Activated CD4-positive, alpha-beta T cell treated with anti-CD3 and anti-CD28 coated beads, Interleukin-2, amount 50 U/mL, for 16 hours (primary cell): Measurements from ENCODE around the gene ZNF860.
"Not testable (repeated sequence)": the region's sequence is repeated elsewhere in the genome, so short reads cannot be mapped to it uniquely, and the experiment has no call there.

Experiments used
- DNase-seq: peaks from one replicate; pipeline ENCODE4 v3.0.0-alpha.2; 2020

The ZNF860 gene

DNA sequence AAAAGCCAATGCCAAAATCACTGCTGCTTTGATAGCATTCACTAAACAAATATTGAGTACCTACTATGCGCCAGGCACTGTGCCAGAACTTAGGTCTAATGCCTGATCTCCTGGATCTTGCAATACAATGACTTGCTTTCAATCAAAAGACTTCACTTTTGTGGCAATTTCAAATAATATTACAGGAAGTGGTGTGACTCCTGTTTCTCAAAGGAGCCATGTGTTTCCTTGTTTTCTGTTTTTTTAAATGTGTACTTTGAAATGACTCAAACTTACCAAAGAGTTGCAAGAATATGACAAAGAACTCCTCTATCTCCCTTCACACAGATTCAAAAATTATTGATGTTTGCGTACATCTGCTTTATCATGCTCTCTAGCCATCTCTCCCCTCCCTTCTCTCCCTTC, 18.7 kb upstream of the ZNF860 start:
- peak; percentile 21 for DNase-seq

DNA sequence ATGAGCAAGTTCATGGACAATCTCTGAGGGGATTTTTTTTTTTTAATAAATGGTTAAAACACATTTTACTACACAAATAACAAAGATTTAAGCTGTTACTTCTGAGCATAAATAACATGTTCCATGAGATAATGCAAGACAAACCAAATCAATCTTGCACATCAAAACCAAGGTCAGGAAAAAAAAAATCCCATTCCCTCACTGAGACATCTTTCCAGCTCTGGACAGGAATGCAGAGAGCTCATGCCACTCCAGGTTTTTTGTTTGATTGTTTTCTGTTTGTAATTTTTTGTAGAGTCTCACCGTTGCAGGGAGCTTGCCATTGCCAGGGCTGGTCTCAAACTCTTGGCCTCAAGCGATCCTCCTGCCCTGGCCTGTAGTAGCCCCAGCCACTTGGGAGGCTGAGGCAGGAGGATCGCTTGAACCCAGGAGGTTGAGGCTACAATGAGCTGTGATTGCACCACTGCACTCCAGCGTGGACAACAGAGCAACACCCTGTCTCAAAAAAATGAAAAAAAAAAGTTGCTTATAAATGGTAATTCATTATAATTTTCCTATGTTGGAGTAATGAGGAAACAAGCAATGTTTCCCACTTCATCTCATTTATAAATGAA, 14.5 kb upstream of the ZNF860 start:
- no peak for DNase-seq

DNA sequence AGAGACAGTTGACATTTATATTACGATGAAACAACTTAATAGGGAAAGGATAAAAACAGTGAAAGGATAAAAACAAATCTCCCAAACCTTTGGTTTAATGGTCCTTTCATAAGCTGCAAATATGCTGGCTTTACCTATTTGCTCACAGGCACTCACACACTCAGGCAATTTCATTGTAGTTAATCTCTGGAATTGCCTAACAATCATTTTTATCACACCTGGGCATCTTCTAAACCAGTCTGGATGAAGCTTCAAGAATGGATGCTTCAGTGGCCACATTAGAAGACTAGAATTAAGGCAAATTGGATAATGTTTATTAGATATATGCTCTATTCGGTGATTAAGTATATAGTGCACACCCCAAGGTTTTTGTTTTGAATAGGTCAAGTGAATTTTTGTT, 14.0 kb upstream of the ZNF860 start:
- DNase-seq: no peak

DNA sequence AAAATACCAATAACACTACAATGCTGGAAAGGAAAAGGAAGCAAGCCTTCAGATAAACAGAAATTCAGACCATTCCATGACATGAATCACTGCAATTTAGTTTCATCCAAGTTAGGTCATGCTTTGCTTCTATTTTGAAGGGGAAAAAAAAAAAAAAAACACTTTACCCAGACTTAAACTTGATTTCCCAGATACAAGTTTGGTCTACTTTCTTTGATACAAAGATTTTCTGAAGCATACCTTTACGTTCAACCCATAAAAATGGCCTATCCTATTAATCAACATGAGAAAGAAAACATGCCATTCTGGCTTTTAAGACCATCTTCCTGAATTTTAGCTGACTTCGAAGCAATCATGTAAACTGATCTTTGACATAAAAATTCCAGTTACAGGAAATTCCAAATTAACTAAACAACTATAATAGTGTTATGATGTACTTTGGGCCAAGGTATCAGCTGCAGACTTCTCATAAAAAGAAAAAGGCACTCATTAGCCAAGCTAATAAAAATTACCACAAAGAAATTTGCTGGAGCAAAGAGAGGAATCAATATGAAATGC, 13.1 kb upstream of the ZNF860 start:
- DNase-seq: no peak

DNA sequence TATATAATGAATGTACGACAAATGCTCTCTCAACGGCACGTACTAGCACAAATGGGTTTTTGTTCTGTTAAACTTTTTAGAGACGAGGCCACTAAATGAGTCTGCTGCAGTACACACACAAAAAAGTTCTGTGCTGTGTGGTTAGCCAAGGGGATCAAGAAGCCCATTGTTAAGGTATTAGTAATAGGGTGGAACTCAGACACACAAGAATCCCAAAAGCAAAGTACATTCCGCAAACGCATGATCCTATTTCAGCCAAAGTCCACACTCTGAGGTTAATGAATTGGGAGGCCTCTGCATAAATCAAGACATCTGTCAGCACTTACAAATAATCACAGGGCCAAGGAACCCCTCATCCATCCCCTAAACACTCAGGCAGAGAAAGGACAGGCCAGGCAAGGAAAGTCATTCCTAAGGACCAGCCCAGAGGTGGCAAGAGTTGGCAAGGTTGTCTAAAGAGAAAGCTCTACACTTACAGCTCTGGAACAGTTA, 12.6 kb upstream of the ZNF860 start:
- no peak for DNase-seq

DNA sequence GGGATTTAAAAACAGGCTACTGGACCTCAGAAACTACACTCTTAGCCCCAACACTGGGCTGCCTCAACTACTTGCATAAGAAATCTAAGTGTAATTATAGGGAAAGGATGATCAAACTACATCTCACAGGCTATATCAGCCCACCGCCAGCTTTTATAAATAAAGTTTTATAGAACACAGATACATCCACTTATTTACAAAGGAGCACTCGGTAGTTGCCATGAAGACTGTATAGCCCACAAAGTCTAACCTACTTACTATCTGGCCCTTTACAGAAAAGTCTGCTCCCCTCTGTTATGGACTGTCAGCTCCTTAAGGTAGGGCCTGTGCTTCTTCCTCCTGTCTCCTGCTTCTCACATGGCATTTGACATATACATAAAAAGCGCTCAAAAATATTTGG, 9.9 kb upstream of the ZNF860 start:
- no peak for DNase-seq

DNA sequence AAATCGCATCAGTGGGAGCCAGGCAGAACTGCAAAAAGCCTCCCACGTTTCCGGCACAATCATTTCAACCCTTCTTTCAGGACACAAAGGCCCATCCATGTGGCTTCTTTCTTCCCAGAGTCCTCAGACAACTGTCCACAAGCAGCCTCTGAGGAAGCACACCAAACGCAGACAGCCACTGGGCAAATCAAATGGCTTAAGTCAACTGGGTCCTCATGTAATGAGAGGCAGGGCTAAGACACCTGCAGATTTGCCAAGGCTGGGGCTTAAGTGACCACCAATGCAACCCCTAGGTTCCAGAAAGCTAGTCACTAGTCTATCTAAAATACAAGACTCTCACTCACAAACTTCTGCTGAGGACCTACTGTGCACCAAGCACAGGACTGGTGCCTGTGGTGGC, 8.5 kb upstream of the ZNF860 start:
- DNase-seq: no peak

DNA sequence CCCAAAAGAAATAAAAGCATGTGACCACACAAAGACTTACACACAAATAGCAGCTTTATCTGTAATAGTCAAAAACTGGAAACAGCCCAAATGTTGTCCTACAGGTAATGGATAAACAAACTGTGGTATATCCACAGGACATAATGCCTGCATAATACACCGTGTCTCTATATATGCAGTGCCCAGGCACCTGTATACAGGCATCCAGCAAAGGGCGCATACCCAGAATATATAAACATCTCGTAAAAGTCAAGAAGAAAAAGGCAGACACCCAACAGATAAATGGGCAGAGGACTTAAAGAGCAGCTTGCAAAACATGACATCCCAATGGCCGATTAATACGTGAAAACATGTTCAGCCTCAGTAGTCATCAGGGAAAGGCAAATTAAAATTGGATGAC, 7.7 kb upstream of the ZNF860 start:
- no peak for DNase-seq

DNA sequence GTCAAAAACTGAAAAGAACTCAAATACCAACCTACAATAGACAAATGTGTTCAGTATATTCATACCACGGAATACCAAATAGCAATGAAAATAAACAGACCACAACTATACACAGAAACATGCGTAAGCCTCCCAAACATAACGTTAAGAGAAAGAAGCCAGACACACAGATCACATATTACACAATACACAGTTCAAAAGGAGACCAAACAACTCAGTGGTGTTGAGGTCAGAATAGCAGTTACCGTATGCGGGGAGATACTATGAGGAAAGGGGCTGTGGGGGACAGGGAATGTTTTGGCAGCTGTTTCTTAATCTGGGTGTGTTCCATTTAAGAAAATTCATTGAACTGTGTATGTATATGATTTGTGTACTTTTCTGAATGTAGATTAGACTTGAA, 7.1 kb upstream of the ZNF860 start:
- DNase-seq: no peak

DNA sequence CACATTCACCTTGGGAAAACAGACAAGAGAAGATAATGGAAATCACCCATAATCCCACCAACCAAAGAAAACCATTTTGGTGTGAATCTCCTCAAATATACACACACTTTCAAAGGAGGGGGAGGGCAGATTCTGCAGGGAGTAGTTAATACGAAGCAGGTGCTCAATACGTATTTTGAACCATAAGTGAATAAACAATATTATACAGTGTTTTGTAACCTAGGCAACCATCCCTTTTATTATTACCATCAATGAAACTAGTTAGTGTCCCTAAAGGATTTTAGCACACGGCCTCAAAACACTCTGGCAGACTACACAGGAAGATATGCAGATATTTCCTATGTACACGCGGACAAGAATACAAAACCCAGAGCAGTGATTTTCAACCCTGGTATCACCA, 6.6 kb upstream of the ZNF860 start:
- DNase-seq: no peak

DNA sequence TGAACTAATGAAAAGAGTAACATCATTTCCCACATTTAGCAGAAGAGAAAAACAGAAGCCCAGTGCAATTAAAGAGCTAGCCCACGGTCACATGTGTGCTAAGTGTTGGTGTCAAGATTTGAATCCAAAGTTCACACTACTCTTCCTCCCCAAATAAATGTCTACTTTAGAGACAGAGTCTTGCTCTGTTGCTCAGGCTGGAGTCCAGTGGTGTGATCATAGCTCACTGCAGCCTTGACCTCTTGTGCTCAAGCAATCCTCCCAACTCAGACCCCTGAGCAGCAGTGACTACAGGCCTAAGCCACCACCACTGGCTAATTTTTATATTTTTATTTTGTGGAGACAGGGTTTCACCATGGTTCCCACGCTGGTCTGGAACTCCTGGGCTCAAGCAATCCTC, 5.2 kb upstream of the ZNF860 start:
- no peak for DNase-seq

DNA sequence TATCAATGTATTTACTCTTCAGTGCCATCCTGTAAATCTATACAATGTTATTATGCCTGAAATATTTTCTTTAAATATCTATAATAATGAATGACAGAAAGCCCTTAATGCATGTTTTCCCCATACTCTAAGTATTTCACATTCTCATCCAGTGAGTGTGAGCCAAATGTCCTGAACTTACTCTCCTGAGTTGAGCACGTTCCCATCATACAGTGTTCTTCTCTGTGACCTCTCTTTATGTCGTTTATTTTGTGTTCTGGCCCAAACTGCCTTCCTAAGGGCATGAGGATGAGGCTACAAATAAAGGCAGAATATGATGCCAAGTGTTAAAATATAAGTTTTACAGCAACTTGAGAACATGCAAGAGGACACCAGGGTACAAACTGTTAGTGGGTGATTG, 3.8 kb upstream of the ZNF860 start:
- DNase-seq: no peak

DNA sequence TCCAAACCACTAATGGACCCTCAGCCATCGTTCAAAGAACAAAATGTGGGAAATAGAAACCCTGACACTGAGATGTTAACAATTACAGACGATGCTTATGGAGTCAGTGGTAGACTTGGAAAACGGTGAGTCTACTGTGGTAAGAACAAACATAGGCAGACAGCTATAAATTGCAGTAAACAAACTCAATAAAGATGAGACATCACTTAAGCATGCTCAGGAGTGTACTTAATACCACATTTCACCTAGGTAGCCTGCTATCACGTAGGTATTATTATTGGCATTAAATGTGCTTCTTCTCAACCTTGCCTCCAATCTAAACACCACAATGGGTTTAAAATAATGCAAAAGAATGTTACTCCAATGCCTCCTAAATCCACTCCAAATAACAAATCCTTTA, 3.0 kb upstream of the ZNF860 start:
- no peak for DNase-seq

DNA sequence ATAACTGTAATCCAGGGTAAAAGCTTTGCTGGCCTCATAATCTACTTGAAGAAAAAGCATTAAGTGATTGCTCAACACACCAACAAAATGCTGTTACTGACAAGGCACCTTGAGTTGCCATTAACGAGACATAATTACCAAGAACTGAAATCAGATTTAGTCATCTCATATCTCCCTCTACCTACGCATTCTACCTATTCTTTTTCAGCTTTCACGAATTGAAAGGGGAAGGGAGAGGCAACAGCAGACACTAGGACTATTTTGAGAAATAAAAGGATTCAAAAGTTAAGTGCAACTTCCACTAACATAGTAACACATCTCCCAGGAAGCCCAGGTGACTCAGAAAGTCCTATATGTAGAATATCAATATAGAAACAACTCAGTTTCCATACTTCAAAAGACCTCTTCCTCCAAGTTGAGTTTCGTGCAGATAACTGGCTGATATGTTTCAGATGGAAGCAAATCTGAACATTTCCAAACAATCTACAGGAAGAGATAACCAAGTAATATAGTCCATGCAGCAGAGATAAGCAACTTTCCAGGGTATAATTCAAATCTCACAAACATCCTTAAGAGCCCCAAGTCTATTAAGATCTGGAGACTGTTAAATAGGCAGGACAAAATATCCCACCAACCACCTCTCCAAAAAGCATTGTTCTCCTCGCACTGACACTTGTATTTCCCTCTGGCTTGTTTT, 2.4 kb upstream of the ZNF860 start:
- peak; percentile 77 for DNase-seq

DNA sequence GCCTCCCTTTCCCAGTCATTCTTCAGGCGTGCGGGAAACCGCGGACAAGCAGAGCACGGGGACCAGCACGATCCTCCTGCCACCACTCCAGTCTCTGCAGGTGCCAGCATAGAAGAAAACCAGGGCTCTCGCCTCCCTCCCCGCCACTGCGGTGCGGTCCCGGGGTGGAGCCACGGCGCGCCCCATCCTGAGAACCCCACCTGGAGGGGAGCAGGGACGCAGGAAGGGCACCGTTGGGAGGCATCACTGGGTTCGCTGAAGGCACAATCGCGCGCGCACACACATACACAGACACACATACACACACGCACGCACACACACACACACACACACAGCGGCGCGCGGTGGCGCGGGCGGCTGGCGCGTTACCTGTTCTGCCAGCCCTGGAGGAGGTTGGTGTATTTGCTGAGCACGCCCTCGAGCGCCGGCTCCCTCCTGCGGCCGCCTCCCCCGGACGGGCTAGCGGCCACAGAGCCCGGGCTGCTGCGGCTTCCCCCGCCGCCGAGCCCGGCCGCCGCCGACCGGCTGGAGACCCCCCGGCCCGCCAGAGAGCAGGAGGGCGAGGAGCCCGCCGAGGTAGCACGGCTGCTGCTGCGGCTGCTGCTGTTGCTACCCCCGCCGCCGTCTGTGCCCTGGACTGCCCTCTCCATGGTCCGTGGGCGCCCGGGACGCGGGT, 882 bp upstream of the ZNF860 start:
- peak; percentile 48 for DNase-seq

DNA sequence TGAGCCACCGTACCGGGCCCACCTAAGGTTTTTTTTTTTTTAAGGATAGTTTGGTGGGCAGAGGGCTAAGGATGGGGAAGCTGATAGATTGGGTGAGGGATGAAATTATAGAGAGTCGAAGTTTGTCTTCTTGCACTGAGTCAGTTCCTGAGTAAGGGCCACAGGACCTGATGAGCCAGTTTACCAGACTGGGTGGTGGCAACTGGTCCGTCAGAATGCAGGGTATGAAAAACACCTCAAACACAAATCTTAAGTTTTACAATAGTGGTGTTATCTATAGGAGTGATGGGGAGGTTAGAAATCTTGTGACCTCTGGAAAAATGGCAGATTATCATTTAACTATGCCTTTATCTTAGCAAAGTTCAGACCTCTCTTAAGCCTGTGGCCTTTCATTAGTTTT, 2.8 kb downstream of the ZNF860 start:
- no peak for DNase-seq

DNA sequence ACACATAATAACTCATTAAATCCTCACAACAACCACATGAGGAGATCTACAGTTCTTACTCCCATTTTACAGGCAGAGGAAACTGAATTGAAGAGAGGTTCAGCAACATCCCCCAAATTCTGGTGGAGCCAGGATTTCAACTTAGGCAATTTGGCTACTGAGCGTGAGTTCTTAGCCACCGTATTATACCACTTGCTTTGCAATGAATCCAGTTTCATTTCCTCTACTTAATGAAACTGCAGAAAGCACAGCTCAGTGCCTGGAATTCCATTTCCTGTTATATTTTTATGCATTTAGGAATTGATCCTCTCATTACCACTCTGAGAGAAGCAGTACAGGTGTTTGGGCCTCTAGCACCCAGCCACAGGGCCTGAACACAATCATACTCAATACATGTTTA, 4.3 kb downstream of the ZNF860 start:
- no peak for DNase-seq

DNA sequence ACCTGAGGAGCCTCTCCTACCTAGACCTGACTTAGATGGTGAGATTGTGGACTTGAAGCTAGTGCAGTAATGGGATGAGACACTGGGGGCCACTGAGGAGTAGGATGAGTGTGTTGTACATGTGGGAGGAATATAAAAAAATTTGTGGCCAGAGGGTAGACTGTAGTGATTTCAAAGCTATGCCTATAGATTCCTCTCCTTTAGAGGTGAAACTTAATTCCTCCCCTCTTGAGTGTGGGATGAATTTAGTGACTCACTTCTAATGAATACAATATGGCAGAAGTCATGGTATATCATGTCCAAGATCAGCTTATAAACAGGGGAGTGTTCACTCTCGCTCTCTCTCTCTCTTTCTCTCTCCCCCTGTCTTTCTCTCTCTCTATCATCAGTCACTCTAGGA, 6.7 kb downstream of the ZNF860 start:
- no peak for DNase-seq

DNA sequence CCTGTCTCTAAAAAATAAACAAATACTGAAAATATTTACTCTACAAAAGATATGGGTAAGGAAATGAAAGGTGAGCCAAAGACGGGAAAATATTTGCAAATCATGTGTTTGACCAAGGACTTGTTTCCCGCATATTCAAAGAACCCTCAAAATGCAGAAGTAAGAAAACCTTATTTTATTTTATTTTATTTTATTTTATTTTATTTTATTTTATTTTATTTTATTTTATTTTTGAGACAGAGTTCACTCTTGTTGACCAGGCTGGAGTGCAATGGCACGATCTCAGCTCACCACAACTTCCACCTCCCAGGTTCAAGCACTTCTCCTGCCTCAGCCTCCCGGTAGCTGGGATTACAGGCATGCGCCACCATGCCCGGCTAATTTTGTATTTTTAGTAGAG, 11.4 kb downstream of the ZNF860 start:
- not testable (repeated sequence) for DNase-seq

DNA sequence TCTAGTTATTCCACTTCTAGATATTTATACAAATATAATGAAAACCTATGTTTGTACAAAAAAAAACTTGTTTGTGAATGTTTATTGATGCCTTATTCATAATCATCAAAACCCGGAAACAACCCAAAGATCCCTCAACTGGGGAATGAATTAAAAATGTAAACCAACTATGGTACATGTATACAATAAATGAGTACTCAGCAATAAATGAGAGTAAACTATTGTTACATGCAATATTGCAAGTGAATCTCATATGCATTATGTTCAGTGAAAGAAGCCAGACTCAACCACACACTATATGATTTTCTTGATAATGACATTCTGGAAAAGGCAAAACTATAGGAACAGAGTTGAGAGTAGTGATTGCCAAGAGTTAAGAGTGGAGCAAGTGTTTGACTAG, 12.3 kb downstream of the ZNF860 start:
- DNase-seq: no peak

DNA sequence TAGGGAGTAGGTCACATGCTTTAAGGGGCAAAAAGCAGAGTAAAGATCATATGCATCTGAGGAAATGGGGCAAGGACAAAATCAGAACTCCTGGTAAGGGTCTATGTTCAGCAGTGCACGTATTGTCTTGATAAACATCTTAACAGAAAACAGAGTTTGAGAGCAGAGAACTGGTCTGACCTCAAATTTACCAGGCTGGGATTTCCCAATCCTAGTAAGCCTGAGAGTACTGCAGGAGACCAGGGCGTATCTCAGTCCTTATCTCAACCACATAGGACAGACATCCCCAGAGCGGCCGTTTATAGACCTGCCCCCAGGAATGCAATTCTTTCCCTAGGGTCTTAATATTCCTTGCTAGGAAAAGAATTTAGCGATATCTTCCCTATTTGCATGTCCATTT, 13.5 kb downstream of the ZNF860 start:
- DNase-seq: not testable (repeated sequence)

DNA sequence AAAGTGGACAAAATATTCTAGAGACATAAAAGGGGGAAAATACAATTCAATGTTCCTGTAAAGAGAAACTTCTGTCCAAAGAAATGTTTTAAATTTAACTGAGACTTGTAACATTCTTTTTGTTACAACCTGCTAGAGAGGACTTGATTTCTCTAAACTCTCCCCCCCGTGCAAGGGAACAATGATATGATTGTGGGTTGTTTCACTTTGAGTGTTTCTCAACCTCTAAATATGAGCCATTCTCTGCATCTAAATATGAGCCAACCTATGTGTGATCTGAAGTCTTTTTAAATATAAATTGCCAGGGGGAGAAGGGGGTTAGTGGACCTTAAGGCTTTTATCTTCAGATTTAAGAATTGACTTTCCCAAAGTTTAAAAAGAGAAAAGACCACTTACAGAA, 14.6 kb downstream of the ZNF860 start:
- peak; percentile 42 for DNase-seq

DNA sequence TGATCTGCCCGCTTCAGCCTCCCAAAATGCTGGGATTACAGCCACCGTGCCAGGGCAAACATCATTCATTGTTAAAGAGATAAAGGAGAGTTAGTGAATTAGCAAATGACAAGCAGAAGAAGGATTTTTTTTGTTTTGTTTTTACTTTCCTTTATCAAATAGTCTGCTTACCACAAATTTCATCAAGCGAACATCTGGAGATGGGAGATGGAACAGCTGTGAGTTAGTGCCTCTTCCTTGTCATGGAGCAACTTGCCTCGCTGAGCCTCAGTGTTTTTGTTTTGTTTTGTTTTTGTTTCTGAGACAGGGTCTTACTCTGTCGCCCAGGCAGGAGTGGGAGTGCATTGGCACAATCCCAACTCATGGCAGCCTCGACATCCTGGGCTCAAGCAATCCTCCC, 15.9 kb downstream of the ZNF860 start:
- DNase-seq: no peak

DNA sequence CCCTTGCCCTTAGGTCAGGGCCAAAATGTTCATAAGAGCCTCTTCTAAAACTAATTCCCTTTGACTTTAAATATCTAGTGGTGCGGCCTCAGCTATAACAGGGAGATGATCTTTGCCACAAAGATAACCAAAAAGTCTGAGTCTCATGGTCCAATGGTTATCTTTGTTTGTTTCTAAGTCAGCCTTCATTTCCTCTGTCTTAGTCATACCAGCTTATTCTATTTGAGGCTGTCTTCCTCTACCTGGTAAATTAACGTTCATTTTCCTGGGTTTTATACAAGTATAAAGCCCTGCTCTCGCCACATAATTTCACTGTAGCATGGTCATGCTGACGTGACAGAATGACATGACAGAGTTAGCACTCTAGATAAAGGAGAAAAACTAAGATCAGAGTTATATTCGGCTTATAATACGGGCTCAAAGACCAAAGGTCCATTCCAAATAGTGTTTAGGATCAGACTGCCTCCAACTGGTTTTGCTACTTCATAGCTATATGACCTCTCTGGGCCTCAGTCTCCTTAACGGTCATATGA, 18.4 kb downstream of the ZNF860 start:
- DNase-seq: peak; percentile 24
